NCI-H345 (cell line): Measurements from ENCODE around the gene SRP54.
A peak's percentile ranks its signal among the peaks of the same experiment; 100 is the strongest.
"Not testable (repeated sequence)": the region's sequence is repeated elsewhere in the genome, so short reads cannot be mapped to it uniquely, and the experiment has no call there.

ENCODE experiments used
- DNase-seq: peaks from one replicate; lab custom pipeline; 2025; lab: John Stamatoyannopoulos, UW

Gene SRP54

GRCh38 chr14:35046751-35047536 lies 64.2 kb downstream of the SRP54 start:
- DNase-seq, result peak; percentile 64

- DNase-seq, result no peak
These were observed 65.3 kb downstream of the SRP54 start for GRCh38 chr14:35047976-35048513.

GRCh38 chr14:35050652-35051051 lies 67.9 kb downstream of the SRP54 start:
- no peak for DNase-seq

GRCh38 chr14:35051796-35052195 lies 69.0 kb downstream of the SRP54 start:
- no peak for DNase-seq

DNA sequence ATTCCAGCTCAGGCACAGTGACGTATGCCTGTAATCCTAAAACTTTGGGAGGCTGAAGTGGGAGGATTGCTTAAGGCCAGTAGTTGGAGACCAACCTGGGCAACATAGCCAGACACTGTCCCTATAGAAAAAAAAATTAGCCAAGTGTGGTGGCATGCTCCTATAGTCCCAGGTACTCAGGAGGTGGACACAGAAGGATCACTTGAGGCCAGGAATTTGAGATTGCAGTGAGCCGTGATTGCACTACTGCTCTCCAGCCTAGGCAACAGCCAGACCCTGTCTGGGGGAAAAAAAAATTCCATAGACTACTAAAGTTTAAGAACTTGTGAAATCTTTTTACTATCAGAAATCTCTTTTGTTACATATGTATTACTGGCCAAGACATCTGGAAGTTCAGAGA lies 69.8 kb downstream of the SRP54 start:
- DNase-seq, result no peak

- not testable (repeated sequence) for DNase-seq
These were observed 78.5 kb downstream of the SRP54 start for GRCh38 chr14:35061113-35061791.

DNA sequence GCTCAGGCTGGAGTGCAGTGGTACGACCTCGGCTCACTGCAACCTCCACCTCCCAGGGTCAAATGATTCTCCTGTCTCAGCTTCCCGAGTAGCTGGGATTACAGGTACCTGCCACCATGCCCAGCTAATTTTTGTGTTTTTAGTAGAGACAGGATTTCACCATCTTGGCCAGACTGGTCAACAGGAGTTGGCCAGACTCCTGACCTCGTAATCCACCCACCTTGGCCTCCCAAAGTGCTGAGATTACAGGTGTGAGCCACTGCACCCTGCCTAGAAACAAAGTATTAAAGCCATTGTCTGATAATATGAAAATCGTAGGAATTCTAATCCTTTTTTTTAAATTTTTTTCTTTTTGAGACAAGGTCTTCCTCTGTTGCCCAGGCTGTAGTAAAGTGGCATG lies 82.9 kb downstream of the SRP54 start:
- DNase-seq, result not testable (repeated sequence)

- DNase-seq, result no peak
These were observed 85.6 kb downstream of the SRP54 start for GRCh38 chr14:35068238-35069012.

GRCh38 chr14:35072226-35072625 lies 89.4 kb downstream of the SRP54 start:
- no peak for DNase-seq

DNA sequence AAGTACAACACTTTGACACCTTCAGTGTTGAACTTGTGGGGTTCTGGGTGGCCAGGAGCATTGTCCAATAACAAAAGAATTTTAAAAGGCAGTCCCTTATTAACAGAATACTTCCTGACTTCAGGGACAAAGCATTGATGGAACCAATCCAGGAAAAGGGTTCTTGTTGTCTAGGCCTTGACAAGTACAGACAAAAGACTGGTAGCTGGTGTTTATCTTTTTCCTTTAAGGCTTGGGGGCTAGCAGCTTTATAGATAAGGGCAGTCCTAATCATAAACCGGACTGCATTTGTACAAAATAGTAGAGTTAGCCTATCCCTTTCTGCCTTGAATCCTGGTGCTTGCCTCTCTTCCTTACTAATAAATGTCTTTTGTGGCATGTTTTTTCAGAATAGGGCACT lies 90.7 kb downstream of the SRP54 start:
- DNase-seq, result no peak

DNA sequence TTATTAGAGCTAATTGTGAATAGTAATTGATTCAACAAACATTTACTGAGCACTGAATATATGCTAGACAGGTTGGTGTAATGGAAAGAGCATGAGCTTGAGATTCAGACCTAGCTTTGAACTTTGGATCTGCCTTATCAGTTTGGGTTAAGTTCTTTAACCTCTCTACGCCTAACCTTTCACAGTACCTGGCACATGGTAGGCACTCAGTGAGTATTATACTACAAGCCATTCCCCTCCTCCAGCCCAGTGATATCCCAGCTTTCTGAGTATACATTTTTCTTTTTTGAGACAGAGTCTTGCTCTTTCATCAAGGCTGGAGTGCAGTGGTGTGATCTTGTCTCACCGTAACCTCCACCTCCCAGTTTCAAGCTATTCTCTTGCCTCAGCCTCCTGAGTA lies 95.3 kb downstream of the SRP54 start:
- no peak for DNase-seq
